ENCODE data around the gene PUM2. TPM values are rescaled to one million over a fixed set of nuclear protein-coding genes. Genes with fewer than 3 reads are reported as not detected.
A peak's percentile ranks its signal among the peaks of the same experiment; 100 is the strongest.

PUM2 gene
- total and polyA plus RNA-seq, 12 donors, result 12.4 to 79.1 (median 67.6) TPM

DNA sequence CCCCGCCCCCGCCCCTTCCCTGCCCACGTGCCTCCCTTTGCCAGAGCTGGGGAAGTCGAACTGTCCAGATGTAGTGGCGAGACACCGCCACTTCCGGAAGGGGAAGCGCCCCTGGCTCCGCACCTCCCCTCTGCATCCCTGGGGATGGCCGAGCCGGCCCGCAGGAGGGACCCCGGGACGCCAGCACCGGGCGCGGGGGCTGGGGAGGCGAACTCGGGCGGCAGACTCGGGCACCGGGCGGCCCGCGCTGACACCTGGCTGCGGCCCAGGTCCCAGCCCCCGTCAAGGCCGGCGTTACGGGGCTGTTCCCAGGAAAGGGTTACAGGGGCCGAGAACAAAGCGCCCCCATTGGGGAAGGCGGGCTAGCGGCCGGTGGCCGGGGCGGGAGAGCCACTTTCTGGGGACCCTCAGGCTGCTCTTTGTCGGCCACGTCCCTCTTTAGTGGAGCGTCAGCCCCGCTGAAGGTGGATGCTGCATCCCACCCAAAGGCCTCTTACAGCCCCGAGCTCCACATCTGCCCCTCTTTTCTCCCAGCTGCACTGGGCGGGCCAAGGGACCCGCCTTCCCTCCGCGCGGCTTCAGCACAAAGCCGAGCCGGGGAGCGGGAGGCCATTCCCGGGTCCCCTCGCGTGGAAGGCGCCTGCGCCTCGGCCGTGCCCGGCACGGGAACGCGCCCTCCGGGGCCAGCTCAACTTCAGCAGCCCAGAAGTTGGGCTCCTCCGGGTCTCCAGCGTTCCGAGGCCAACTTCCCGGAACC is 127.1 kb downstream of the PUM2 start:
- H3K4me3 ChIP-seq, result peak overlapping the region; percentile 32 to 61 (median 56)
- H3K36me3 ChIP-seq, result no peaks in the 10 kb centered on the region
- H3K27me3 ChIP-seq, result peaks cover 0 to 70% (median 43%) of the 10 kb centered on the region in 7 donors
- ATAC-seq (peak in 7 of 8 donors; percentile 31 to 52 (median 39)), DNase-seq (peak in 1 of 2 donors; percentile 27)
- H3K4me1 ChIP-seq, result peaks cover 0 to 22% (median 19%) of the 10 kb centered on the region in 9 donors
- intact Hi-C loops (cut with DNase I), result loop anchor here in 7 of 10 donors (2.0 to 10.0 kb wide), 5 partner anchors 89 to 119 kb away; no protein-coding TSS in a partner anchor
- TF ChIP-seq, protein P1, sequence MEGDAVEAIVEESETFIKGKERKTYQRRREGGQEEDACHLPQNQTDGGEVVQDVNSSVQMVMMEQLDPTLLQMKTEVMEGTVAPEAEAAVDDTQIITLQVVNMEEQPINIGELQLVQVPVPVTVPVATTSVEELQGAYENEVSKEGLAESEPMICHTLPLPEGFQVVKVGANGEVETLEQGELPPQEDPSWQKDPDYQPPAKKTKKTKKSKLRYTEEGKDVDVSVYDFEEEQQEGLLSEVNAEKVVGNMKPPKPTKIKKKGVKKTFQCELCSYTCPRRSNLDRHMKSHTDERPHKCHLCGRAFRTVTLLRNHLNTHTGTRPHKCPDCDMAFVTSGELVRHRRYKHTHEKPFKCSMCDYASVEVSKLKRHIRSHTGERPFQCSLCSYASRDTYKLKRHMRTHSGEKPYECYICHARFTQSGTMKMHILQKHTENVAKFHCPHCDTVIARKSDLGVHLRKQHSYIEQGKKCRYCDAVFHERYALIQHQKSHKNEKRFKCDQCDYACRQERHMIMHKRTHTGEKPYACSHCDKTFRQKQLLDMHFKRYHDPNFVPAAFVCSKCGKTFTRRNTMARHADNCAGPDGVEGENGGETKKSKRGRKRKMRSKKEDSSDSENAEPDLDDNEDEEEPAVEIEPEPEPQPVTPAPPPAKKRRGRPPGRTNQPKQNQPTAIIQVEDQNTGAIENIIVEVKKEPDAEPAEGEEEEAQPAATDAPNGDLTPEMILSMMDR (IDR thresholded peaks at IDR 0.05), result no peak
- H3K9me3 ChIP-seq, result no peaks in the 10 kb centered on the region
- H3K27ac ChIP-seq, result no peak overlapping the region
- 0 to 1% methylated on average over 61 to 66 of the region's 66 CpGs for WGBS, 2 donors

DNA sequence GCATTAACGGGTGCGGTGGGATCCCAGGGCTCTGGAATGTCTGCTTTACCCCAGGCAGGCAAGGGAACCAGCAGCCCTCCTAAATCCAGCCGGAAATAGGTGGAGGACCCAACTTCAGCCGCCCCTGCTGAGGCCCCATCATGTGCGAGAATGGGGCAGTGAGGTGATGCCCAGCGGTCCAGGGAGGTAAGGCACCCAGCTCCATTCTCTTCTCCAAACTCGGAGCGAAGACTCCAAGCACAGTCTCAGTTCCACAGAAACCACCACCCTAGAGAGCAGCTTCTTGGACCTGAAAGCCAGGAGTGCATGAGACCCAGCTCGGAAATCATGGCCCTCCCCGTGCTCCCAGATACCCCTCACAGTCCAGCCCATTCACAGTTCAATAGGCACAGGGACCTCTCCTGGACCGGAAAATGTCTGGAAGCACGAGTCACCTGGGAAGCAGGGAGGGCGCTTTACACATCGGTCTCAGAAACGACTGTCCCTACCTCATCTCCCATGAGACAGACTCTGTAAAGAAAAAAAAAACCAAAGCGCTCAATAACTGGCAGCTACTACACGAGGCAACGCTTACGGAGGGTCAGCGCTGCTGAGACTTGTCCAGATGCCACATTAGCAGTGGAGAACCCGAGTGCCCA is 127.8 kb downstream of the PUM2 start:
- no peaks in the 10 kb centered on the region for H3K9me3 ChIP-seq
- TF ChIP-seq, protein P1 (IDR thresholded peaks at IDR 0.05), result no peak
- no peak for DNase-seq
- intact Hi-C loops (cut with DNase I), result loop anchor here in 6 of 10 donors (5.0 to 10.0 kb wide), 4 partner anchors 88 to 118 kb away; no protein-coding TSS in a partner anchor
- peaks cover 0 to 70% (median 36%) of the 10 kb centered on the region in 7 donors for H3K27me3 ChIP-seq
- peak overlapping the region in 9 of 10 donors; percentile 52 to 61 (median 56) for H3K4me3 ChIP-seq
- peaks cover 0 to 22% (median 19%) of the 10 kb centered on the region in 9 donors for H3K4me1 ChIP-seq
- H3K27ac ChIP-seq, result no peak overlapping the region
- H3K36me3 ChIP-seq, result no peaks in the 10 kb centered on the region
- ATAC-seq, result no peak
- 37% methylated on average over 21 of the region's 21 CpGs for WGBS, 2 donors

DNA sequence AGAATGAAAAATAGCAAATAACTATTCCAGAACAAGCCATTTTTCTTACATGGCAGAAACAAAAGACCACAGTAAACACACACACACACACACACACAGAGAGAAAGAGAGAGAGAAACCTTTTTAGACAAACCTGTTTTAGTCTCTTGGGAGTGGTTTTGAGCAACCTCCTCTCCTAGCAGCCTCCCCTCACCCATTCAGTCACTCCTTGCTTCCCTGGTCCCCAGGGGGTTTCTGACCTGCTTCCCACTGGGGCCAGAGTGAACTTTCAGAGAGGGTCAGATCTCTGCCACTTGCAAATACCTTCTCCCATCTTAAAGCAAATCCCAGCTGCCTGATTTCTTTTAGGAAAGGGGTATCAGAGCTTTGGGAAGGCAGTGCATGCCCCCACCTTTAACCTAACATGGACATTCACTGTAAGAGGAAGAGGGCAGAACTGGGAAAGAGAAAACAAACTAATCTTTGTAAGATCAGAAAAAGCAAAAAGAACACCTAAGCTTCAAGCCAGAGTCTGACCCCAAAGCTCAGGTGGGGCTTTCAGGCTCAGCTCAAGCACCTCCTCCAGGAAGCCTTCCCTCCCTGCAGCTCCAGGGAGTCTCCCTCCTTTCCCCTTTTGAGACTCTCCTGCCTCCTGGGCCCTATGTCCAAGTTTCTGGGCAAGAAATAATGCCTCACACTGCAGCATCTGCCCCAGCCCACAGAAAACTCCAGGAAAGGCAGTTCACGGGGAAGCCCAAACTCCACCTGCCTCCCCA is 128.5 kb downstream of the PUM2 start:
- H3K36me3 ChIP-seq, result no peaks in the 10 kb centered on the region
- H3K27me3 ChIP-seq, result peaks cover 0 to 66% (median 29%) of the 10 kb centered on the region in 7 donors
- no peak overlapping the region for H3K27ac ChIP-seq
- H3K9me3 ChIP-seq, result no peaks in the 10 kb centered on the region
- ATAC-seq (no peak), DNase-seq (no peak)
- peaks cover 0 to 22% (median 19%) of the 10 kb centered on the region in 9 donors for H3K4me1 ChIP-seq
- TF ChIP-seq, protein P1 (IDR thresholded peaks at IDR 0.05), result no peak
- 92 to 98% methylated on average over 1 of the region's 1 CpG for WGBS, 2 donors
- H3K4me3 ChIP-seq, result no peak overlapping the region
- intact Hi-C loops (cut with DNase I), result loop anchor here in 6 of 10 donors (5.0 to 10.0 kb wide), 4 partner anchors 87 to 117 kb away; no protein-coding TSS in a partner anchor

DNA sequence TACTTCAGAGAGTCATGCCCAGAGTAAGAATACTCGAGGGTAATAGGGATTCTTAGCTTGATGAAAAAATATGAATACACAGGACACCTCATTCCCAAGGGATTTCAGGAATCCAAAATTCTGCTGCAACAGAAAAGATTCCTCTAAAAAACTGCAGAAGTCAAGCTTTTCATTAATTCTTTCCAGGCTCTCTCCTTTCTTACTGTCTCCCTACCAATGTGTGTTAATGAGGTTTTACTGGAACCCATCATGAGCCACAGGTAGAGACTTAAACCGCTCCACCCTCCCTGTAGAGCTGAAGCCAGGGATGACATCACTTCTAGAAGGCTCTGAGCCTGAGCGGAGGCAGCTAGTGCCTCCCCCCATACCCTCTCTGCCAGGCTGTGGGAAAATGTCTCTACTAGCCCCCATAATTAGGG is 129.1 kb downstream of the PUM2 start:
- Histone ChIP-seq H3K4me3 (no peak overlapping the region), H3K27ac (no peak overlapping the region), H3K4me1 (peaks cover 0 to 22% (median 19%) of the 10 kb centered on the region in 9 donors), H3K36me3 (no peaks in the 10 kb centered on the region), H3K9me3 (no peaks in the 10 kb centered on the region), H3K27me3 (peaks cover 0 to 59% (median 23%) of the 10 kb centered on the region in 7 donors)
- DNase-seq (no peak), ATAC-seq (no peak)
- 71 to 75% methylated on average over 3 of the region's 3 CpGs for WGBS, 2 donors
- TF ChIP-seq, protein P1 (IDR thresholded peaks at IDR 0.05), result no peak
- intact Hi-C loops (cut with DNase I), result loop anchor here in 6 of 10 donors (5.0 to 10.0 kb wide), 4 partner anchors 87 to 117 kb away; no protein-coding TSS in a partner anchor
